ENCODE results near the gene ACAN. TPM values are rescaled to one million over a fixed set of nuclear protein-coding genes. Genes with fewer than 3 reads are reported as not detected.
A peak's percentile ranks its signal among the peaks of the same experiment; 100 is the strongest.

Gene ACAN
- total RNA-seq, 1 experiment from 2014 or later = 0.50 TPM

GRCh38 chr15:88911766-88912118, 108.5 kb downstream of the ACAN start:
- H3K36me3 Mint-ChIP-seq (ENCODE audit: insufficient read depth in 1 of 3, low read depth in 3 of 3) = peaks cover 49 to 58% (median 53%) of the 10 kb centered on the region in 3 experiments
- no peak overlapping the region for H3T11ph ChIP-seq (ENCODE audit: low read length)
- H3K18ac ChIP-seq (ENCODE audit: insufficient read length, low read depth, low read length) = no peak overlapping the region
- peaks cover 8% of the 10 kb centered on the region for H3K4me1 ChIP-seq (ENCODE audit: insufficient read depth, low read length)
- peak overlapping the region; percentile 61 for H2BK5ac ChIP-seq (ENCODE audit: insufficient read length, low read length)
- H4K20me1 ChIP-seq (ENCODE audit: control insufficient read depth, insufficient read depth, insufficient read length) = no peaks in the 10 kb centered on the region
- no peaks in the 10 kb centered on the region for H3K9me3 ChIP-seq (ENCODE audit: control insufficient read depth, low read depth, low read length)
- peak overlapping the region; percentile 96 to 97 (median 97); a peak in 6 of 7 replicates for H3K27ac Mint-ChIP-seq
- H3K9me3 Mint-ChIP-seq = peaks cover 0 to 2% of the 10 kb centered on the region in 2 experiments; a peak in 4 of 5 replicates
- H3K79me1 ChIP-seq (ENCODE audit: insufficient read depth, low read depth, low read length, poor library complexity, severe bottlenecking) = peaks cover 26% of the 10 kb centered on the region
- H3K4me3 Mint-ChIP-seq = peak overlapping the region; percentile 82 to 98
- H3K4me1 Mint-ChIP-seq = peaks cover 45 to 60% of the 10 kb centered on the region in 2 experiments
- no peak overlapping the region for H3K23ac ChIP-seq (ENCODE audit: insufficient read length, low read depth, low read length)
- H3K27me3 Mint-ChIP-seq (ENCODE audit: low read depth) = no peaks in the 10 kb centered on the region; the same call in 1 of the 2 replicates
- peaks cover 23% of the 10 kb centered on the region; the same call in 1 of the 2 replicates for H3K79me2 ChIP-seq (ENCODE audit: insufficient read depth, low read length)
- no peak overlapping the region for H2BK12ac ChIP-seq (ENCODE audit: insufficient read length, low read depth, low read length)
- no peak overlapping the region for H4K5ac ChIP-seq (ENCODE audit: insufficient read length, low read depth, low read length)
- H3K14ac ChIP-seq (ENCODE audit: insufficient read depth, low read length) = no peak overlapping the region
- peak overlapping the region; percentile 100 for H3K4me2 ChIP-seq (ENCODE audit: insufficient read depth, insufficient read length, low read length)
- H2BK15ac ChIP-seq (ENCODE audit: low read depth, low read length) = no peak overlapping the region
- H4K8ac ChIP-seq (replicated peaks; ENCODE audit: insufficient read length, low read depth, low read length) = no peak overlapping the region
- H3K4ac ChIP-seq (ENCODE audit: low read depth, low read length) = no peak overlapping the region
- H3K9ac ChIP-seq (ENCODE audit: extremely low read depth, insufficient read length, low read length) = peak overlapping the region; percentile 36
- H3K23me2 ChIP-seq (ENCODE audit: insufficient read length, low read depth, low read length, poor library complexity, severe bottlenecking) = peaks cover 9% of the 10 kb centered on the region
- no peak overlapping the region for H2AK5ac ChIP-seq (ENCODE audit: insufficient read length, low read length)
- H3K27me3 ChIP-seq (ENCODE audit: insufficient read depth, low read length) = no peaks in the 10 kb centered on the region
- no peak overlapping the region for H3K56ac ChIP-seq (ENCODE audit: insufficient read length, low read depth, low read length)
- WGBS (ENCODE audit: extremely low coverage, insufficient read length, low lambda C conversion rate) = no CpG with 5 or more reads among the region's 5 CpGs
- TF ChIP-seq, protein P1, sequence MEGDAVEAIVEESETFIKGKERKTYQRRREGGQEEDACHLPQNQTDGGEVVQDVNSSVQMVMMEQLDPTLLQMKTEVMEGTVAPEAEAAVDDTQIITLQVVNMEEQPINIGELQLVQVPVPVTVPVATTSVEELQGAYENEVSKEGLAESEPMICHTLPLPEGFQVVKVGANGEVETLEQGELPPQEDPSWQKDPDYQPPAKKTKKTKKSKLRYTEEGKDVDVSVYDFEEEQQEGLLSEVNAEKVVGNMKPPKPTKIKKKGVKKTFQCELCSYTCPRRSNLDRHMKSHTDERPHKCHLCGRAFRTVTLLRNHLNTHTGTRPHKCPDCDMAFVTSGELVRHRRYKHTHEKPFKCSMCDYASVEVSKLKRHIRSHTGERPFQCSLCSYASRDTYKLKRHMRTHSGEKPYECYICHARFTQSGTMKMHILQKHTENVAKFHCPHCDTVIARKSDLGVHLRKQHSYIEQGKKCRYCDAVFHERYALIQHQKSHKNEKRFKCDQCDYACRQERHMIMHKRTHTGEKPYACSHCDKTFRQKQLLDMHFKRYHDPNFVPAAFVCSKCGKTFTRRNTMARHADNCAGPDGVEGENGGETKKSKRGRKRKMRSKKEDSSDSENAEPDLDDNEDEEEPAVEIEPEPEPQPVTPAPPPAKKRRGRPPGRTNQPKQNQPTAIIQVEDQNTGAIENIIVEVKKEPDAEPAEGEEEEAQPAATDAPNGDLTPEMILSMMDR (conservative IDR thresholded peaks at IDR 0.05) = peak; percentile 29; the same call in 2 of the 3 replicates
- no peak overlapping the region for H2BK120ac ChIP-seq (ENCODE audit: low read depth, low read length, poor library complexity, severe bottlenecking)
- no peak overlapping the region for H4K91ac ChIP-seq (ENCODE audit: insufficient read length, low read depth, low read length)
- DNase-seq = peak; percentile 61
- no peak overlapping the region for H2AFZ ChIP-seq (ENCODE audit: low read length)
- no peak overlapping the region for H3K27ac ChIP-seq (ENCODE audit: insufficient read length, low read depth, low read length)
- H2BK20ac ChIP-seq (ENCODE audit: low read depth, low read length, poor library complexity, severe bottlenecking) = no peak overlapping the region
